Adrenal gland (tissue), 12 donors: ENCODE data around the gene AGT. TPM values are rescaled to one million over a fixed set of nuclear protein-coding genes. Genes with fewer than 3 reads are reported as not detected.

Experiments used
- DNase-seq, 7 donors: peaks; one replicate each; pipeline ENCODE4 v3.0.0-alpha.2; 2019 to 2020
- H3K27ac ChIP-seq, 5 donors: fragments of 200-600 bp; sonication (generic) in 4 of 5; 1 replicate in 3 of 5; 2 replicates in 2 of 5; pipeline versions ENCODE4 v1.5.1 to v1.8.0; 2016 to 2020; ENCODE audit warnings: mild to moderate bottlenecking in 1 of 5
- H3K27me3 ChIP-seq: fragments of 200-600 bp; 2 replicates; pipeline ENCODE4 v1.8.0; 2021
- H3K36me3 ChIP-seq, 2 donors: fragments of 200-600 bp; replicated peaks in 1 of 2; 1 replicate in 1 of 2; 2 replicates in 1 of 2; pipeline versions ENCODE4 v1.5.1 to v1.8.0; 2018 to 2022
- H3K4me1 ChIP-seq, 2 donors: fragments of 200-600 bp; replicated peaks in 1 of 2; 1 replicate in 1 of 2; 2 replicates in 1 of 2; pipeline versions ENCODE4 v1.5.1 to v1.8.0; 2018 to 2021
- H3K4me3 ChIP-seq, 4 donors: fragments of 200-600 bp; sonication (generic) in 3 of 4; one replicate each; pipeline ENCODE4 v1.5.1; 2016 to 2018
- H3K9me3 ChIP-seq, 3 donors: fragments of 200-600 bp; sonication (generic) in 1 of 3; replicated peaks in 1 of 3; 1 replicate in 2 of 3; 2 replicates in 1 of 3; pipeline versions ENCODE4 v1.5.1 to v1.8.0; 2016 to 2021
- POLR2A ChIP-seq, 2 donors: fragments of 450-650 bp; IDR thresholded peaks; one replicate each; pipeline ENCODE4 v1.6.1; 2017; ENCODE audit warnings: antibody characterized with exemption in 2 of 2, mild to moderate bottlenecking in 2 of 2, moderate library complexity in 1 of 2
- WGBS, 4 donors: extraction: QIAGEN DNeasy Blood & Tissue Kit in 2 of 4; methylation state at CpG; one replicate each; pipeline versions ENCODE4 v1.1.5 to v1.1.7; 2013 to 2017; 5-methylcytosine and 5-hydroxymethylcytosine counted together
- intact Hi-C, 2 donors: fragments of 100-400 bp; cut with DNase I; formaldehyde crosslinking; loops; one replicate each; pipeline versions ENCODE4 v1.14.1 to v1.15.0; 2022 to 2023
- polyA plus RNA-seq, 3 donors: library from polyadenylated mRNA; stranded (reverse); fragments of 200-250 nt in 2 of 3; fragments of 350-450 nt in 1 of 3; fragmentation: Illumina TruSeq in 1 of 3; extraction: RNeasy Lipid Tissue Mini Kit (QIAGEN cat#74804) in 1 of 3; gene quantifications; one replicate each; pipeline ENCODE4 v1.2.3, GENCODE V29; 2013 to 2014
- total RNA-seq, 9 donors: library from RNA; depleted of rRNA in 4 of 9; stranded (reverse); fragments of >200 nt in 4 of 9; fragments of 120-200 nt in 1 of 9; fragmentation: NEBNext Ultra II Directional in 1 of 9; extraction: Animal tissue kit (Norgen Biotek cat#: 25700) in 1 of 9; gene quantifications; one replicate each; pipeline versions ENCODE4 v1.1.0 to v1.2.4, GENCODE V29; 2013 to 2023
- TF ChIP-seq, protein P1 (sequence below), 6 experiments: fragments of 450-650 bp in 4 of 6; fragments of 200-600 bp in 2 of 6; sonication (generic) in 1 of 6; IDR thresholded peaks; 1 replicate in 5 of 6; 2 replicates in 1 of 6; pipeline versions ENCODE4 v1.5.1 to v1.8.0; 2016 to 2021; ENCODE audit warnings: antibody characterized with exemption in 6 of 6, mild to moderate bottlenecking in 2 of 6, moderate library complexity in 1 of 6
- donor health status: healthy with polysubstance abuse.
- donor health status: Bipolar disorder and iron deficiency.
- donor health status: DM: yes; HTN: yes; CAD: no.
- donor health status: DM: no; HTN: no; CAD: no.
- donor health status: DM: no; HTN: no; CAD: no.
- donor health status: DM: yes; HTN: yes; CAD: no.

Gene AGT
- total and polyA plus RNA-seq, 12 donors, result 6.3 to 103 (median 18.7) TPM

GRCh38 chr1:230674581-230674980, 39.3 kb downstream of the AGT start:
- 94 to 98% (median 95%) methylated on average over 2 of the region's 2 CpGs for WGBS, 4 donors
- no peaks in the 10 kb centered on the region for H3K27me3 ChIP-seq
- no peak overlapping the region for H3K4me3 ChIP-seq
- peaks cover 0 to 70% of the 10 kb centered on the region in 2 donors for H3K36me3 ChIP-seq
- no peaks in the 10 kb centered on the region for H3K4me1 ChIP-seq
- no peak overlapping the region for H3K27ac ChIP-seq
- TF ChIP-seq, protein P1, sequence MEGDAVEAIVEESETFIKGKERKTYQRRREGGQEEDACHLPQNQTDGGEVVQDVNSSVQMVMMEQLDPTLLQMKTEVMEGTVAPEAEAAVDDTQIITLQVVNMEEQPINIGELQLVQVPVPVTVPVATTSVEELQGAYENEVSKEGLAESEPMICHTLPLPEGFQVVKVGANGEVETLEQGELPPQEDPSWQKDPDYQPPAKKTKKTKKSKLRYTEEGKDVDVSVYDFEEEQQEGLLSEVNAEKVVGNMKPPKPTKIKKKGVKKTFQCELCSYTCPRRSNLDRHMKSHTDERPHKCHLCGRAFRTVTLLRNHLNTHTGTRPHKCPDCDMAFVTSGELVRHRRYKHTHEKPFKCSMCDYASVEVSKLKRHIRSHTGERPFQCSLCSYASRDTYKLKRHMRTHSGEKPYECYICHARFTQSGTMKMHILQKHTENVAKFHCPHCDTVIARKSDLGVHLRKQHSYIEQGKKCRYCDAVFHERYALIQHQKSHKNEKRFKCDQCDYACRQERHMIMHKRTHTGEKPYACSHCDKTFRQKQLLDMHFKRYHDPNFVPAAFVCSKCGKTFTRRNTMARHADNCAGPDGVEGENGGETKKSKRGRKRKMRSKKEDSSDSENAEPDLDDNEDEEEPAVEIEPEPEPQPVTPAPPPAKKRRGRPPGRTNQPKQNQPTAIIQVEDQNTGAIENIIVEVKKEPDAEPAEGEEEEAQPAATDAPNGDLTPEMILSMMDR (IDR thresholded peaks at IDR 0.05), result no peak
- no peak for TF ChIP-seq POLR2A (IDR thresholded peaks at IDR 0.05)
- peaks cover 0 to 3% (median 0%) of the 10 kb centered on the region in 3 donors for H3K9me3 ChIP-seq
- intact Hi-C loops, result no loop called here
- no peak for DNase-seq

GRCh38 chr1:230669543-230669942, 44.4 kb downstream of the AGT start:
- intact Hi-C loops, result no loop called here
- H3K36me3 ChIP-seq, result peaks cover 0 to 71% of the 10 kb centered on the region in 2 donors

DNA sequence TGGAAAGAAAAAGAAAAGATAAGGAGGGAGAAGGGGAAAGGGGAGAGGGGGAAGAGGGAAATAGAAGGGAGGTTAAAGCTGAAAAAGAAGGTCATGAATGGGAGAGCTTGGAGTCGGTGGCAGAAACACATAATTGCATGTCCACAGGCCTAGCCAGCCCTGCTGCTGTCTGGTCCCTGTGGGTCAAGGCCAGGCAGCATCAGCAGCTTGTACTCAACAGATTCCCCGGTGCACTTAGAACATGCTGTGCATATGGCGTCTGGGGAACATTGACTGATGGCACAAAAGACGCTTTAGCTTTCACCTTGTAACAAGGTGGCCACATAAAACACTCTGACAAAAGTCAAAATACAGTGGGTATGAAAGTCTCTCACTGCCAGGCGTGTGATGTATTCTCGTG, 45.7 kb downstream of the AGT start:
- Histone ChIP-seq H3K4me3 (no peak overlapping the region), H3K9me3 (no peaks in the 10 kb centered on the region), H3K4me1 (no peaks in the 10 kb centered on the region), H3K27me3 (no peaks in the 10 kb centered on the region), H3K27ac (no peak overlapping the region), H3K36me3 (peaks cover 0 to 65% of the 10 kb centered on the region in 2 donors)
- WGBS, 4 donors, result 57 to 67% (median 62%) methylated on average over 6 of the region's 6 CpGs
- DNase-seq, result peak in 6 of 7 donors; percentile 43 to 79 (median 70)
- no peak for TF ChIP-seq POLR2A (IDR thresholded peaks at IDR 0.05)
- TF ChIP-seq, protein P1 (IDR thresholded peaks at IDR 0.05), result no peak
- intact Hi-C loops, result no loop called here

More at GRCh38 chr1:230669543-230669942, 44.4 kb downstream of the AGT start:
- WGBS, 4 donors, result 86 to 94% (median 92%) methylated on average over 8 of the region's 8 CpGs
- no peak for DNase-seq
- Histone ChIP-seq H3K4me1 (no peaks in the 10 kb centered on the region), H3K4me3 (no peak overlapping the region), H3K27ac (no peak overlapping the region), H3K9me3 (no peaks in the 10 kb centered on the region), H3K27me3 (no peaks in the 10 kb centered on the region)
- TF ChIP-seq POLR2A (IDR thresholded peaks at IDR 0.05), result no peak
- TF ChIP-seq, protein P1 (IDR thresholded peaks at IDR 0.05), result no peak

DNA sequence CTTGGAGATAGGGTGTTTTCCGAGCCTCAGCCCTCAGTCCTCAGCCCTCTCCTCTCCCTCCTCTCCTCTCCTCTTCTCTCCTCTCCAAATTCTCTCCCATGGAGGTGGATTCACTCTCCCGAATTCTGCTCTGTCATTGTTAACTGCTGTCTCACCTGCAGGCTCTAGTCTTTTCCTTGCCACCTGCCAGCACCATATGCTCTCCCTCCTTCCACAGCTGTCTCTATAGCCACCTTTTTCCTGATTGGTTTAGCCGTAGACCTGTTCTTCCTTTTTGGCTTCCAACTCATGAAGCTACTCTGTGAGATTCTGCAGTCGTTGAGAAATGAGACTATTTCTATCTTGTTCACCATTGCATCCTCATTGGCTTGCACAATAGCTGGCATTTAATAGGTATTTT, 51.9 kb downstream of the AGT start:
- no peak overlapping the region for H3K4me3 ChIP-seq
- H3K27me3 ChIP-seq, result no peaks in the 10 kb centered on the region
- no peaks in the 10 kb centered on the region for H3K4me1 ChIP-seq
- no peak for DNase-seq
- H3K27ac ChIP-seq, result no peak overlapping the region
- WGBS, 4 donors, result 80 to 87% (median 84%) methylated on average over 4 of the region's 4 CpGs
- no peaks in the 10 kb centered on the region for H3K9me3 ChIP-seq
- intact Hi-C loops, result no loop called here
- no peak for TF ChIP-seq POLR2A (IDR thresholded peaks at IDR 0.05)
- TF ChIP-seq, protein P1 (IDR thresholded peaks at IDR 0.05), result no peak
- H3K36me3 ChIP-seq, result peaks cover 0 to 38% of the 10 kb centered on the region in 2 donors
